Esophagus (tissue), 2 donors: Measurements from ENCODE around the gene SF3B6. TPM values are rescaled to one million over a fixed set of nuclear protein-coding genes. Genes with fewer than 3 reads are reported as not detected.
"Not testable (repeated sequence)": the region's sequence is repeated elsewhere in the genome, so short reads cannot be mapped to it uniquely, and the experiment has no call there.

ENCODE experiments used
- H3K27ac ChIP-seq, 2 donors: one replicate each; pipeline ENCODE4 v1.5.1; 2013; ENCODE audit warnings: low read depth in 2 of 2, mild to moderate bottlenecking in 2 of 2, inconsistent platforms in 1 of 2, low read length in 1 of 2, moderate library complexity in 1 of 2
- H3K27me3 ChIP-seq, 2 donors: one replicate each; pipeline ENCODE4 v1.6.1; 2013; ENCODE audit warnings: low read length in 2 of 2, control low read depth in 1 of 2, mild to moderate bottlenecking in 1 of 2; ENCODE audit not compliant: insufficient read depth in 2 of 2, control insufficient read depth in 1 of 2
- H3K36me3 ChIP-seq, 2 donors: one replicate each; pipeline ENCODE4 v1.6.1; 2013; ENCODE audit warnings: low read length in 1 of 2; ENCODE audit not compliant: control insufficient read depth in 2 of 2, insufficient read depth in 2 of 2
- H3K4me1 ChIP-seq, 2 donors: one replicate each; pipeline ENCODE4 v1.6.1; 2013; ENCODE audit warnings: low read length in 1 of 2; ENCODE audit not compliant: control insufficient read depth in 2 of 2, insufficient read depth in 2 of 2
- H3K4me3 ChIP-seq, 2 donors: one replicate each; pipeline ENCODE4 v1.5.1; 2013; ENCODE audit warnings: low read length in 2 of 2, mild to moderate bottlenecking in 2 of 2, low read depth in 1 of 2, moderate library complexity in 1 of 2
- H3K9me3 ChIP-seq, 2 donors: one replicate each; pipeline ENCODE4 v1.6.1; 2013; ENCODE audit warnings: mild to moderate bottlenecking in 2 of 2, low read depth in 1 of 2, low read length in 1 of 2, moderate library complexity in 1 of 2; ENCODE audit not compliant: control insufficient read depth in 2 of 2, insufficient read depth in 1 of 2
- WGBS, 2 donors: extraction: QIAGEN DNeasy Blood & Tissue Kit; methylation state at CpG; one replicate each; pipeline ENCODE4 v1.1.7; 2013; 5-methylcytosine and 5-hydroxymethylcytosine counted together
- polyA plus RNA-seq, 2 donors: library from polyadenylated mRNA; stranded (reverse); fragments of 200-250 nt; gene quantifications; one replicate each; pipeline ENCODE4 v1.2.3, GENCODE V29; 2013
- donor health status: healthy with polysubstance abuse.
- donor health status: Bipolar disorder and iron deficiency.

Gene SF3B6
- polyA plus RNA-seq, 2 donors: 92.1 to 139 TPM

DNA sequence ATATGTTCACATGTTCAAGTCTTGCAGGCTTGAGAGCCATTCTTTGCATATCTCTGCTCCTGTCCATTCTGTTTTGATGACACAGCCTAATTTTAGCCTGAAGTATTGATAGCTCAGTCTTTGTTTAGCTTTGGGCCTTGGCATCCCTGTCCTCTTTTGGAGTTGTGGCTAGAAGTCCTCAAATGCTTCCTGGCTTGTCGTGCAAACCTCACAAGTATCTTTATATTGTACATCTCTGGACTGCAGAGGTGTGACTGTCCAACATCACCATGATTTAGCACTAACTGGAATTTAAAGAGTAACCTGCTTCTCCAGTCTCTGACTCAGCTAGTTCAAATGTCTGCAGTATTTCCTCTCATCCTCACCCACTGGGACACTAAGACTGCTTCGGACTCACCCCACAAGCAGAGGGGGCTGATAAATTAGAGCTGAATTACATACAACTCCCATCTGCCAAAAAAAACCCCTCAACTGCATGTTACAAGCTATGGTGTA, 35.3 kb upstream of the SF3B6 start:
- H3K27me3 ChIP-seq: no peaks in the 10 kb centered on the region
- WGBS, 2 donors: 63 to 69% methylated on average over 2 of the region's 2 CpGs
- H3K4me1 ChIP-seq: no peaks in the 10 kb centered on the region
- peak overlapping the region in 1 of 2 donors; percentile 45 for H3K27ac ChIP-seq
- no peak overlapping the region for H3K4me3 ChIP-seq
- no peaks in the 10 kb centered on the region for H3K9me3 ChIP-seq
- no peaks in the 10 kb centered on the region for H3K36me3 ChIP-seq

DNA sequence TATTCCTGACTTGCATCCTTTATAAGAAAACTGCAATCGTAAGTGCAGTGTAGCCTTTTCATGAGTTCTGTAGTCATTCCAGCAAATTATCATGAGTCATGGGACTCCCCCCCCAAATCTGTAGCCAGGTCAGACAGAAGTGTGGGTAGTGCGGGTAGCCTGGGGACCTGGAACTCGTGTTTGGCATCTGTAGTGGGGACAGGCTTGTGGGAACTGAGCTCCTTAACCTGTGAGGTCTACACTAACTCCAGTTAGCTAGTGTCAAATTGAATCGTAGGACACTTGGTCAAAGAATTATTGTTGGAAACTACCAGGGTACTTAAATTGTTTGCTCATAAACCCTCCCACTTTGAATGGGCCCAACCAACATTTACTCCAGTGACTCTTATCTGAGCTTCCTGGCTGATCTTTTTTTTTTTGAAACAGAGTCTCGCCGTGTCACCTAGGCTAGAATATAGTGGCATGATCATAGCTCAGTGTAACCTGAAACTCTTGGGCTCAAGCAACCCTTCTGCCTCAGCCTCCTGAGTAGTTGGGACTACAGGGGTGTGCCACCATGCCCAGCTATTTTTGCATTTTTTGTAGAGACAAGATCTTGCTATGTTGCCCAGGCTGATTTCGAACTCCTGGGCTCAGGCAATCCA, 34.7 kb upstream of the SF3B6 start:
- Histone ChIP-seq H3K27me3 (no peaks in the 10 kb centered on the region), H3K36me3 (no peaks in the 10 kb centered on the region), H3K27ac (peak overlapping the region in 1 of 2 donors; percentile 61), H3K4me1 (no peaks in the 10 kb centered on the region), H3K9me3 (no peaks in the 10 kb centered on the region), H3K4me3 (no peak overlapping the region)
- WGBS, 2 donors: 80 to 89% methylated on average over 7 of the region's 7 CpGs

DNA sequence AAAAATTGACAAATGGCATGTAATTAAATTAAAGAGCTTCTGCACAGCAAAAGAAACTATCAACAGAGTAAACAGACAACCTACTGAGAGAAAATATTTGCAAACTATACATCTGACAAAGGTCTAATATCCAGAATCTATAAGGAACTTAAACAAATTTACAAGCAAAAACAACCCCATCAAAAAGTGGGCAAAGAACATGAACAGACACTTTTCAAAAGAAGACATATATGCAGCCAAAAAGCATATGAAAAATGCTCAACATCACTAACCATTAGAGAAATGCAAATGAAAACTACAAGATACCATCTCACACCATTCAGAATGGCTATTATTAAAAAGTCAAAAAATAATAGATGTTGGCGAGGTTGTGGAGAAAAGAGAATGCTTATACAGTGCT, 33.3 kb upstream of the SF3B6 start:
- not testable (repeated sequence) for H3K9me3 ChIP-seq, H3K4me3 ChIP-seq, H3K36me3 ChIP-seq, H3K27ac ChIP-seq, H3K27me3 ChIP-seq, H3K4me1 ChIP-seq
- 100% methylated on average over 1 of the region's 1 CpG for WGBS, 2 donors

DNA sequence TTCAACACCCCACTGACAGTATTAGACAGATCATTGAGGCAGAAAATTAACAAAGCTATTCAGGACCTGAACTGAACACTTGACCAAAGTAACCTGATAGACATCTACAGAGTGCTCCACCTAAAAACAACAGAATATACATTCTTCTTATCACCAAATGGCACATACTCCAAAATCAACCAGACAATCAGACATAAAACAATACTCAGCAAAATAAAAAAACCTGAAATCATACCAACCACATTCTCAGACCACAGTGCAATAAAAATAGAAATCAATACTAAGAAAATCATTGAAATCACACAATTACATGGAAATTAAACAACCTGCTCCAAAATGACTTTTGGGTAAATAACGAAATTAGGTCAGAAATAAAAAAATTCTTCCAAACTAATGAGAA, 31.2 kb upstream of the SF3B6 start:
- H3K36me3 ChIP-seq: peaks cover 0 to 10% of the 10 kb centered on the region in 2 donors
- H3K27ac ChIP-seq: no peak overlapping the region
- H3K4me3 ChIP-seq: no peak overlapping the region
- no peaks in the 10 kb centered on the region for H3K27me3 ChIP-seq
- WGBS, 2 donors: 40 to 97% methylated on average over 1 of the region's 1 CpG
- no peaks in the 10 kb centered on the region for H3K9me3 ChIP-seq
- peaks cover 0 to 3% of the 10 kb centered on the region in 2 donors for H3K4me1 ChIP-seq

DNA sequence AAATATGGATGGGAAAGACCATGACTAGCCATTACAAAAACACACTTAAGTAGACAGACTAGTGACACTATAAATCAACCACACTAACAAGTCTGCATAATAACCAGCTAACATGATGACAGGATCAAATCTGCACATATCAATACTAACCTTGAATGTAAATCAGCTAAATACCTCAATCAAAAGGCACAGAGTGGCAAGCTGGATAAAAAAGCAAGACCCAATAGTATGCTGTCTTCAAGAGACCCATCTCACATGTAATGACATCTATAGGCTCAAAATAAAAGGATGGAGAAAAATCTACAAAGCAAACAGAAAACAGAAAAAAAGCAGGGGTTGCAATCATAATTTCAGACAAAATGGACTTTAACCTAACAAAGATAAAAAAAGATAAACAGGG, 30.7 kb upstream of the SF3B6 start:
- Histone ChIP-seq H3K4me1 (peaks cover 0 to 3% of the 10 kb centered on the region in 2 donors), H3K9me3 (no peaks in the 10 kb centered on the region), H3K27me3 (no peaks in the 10 kb centered on the region), H3K4me3 (no peak overlapping the region), H3K36me3 (peaks cover 0 to 10% of the 10 kb centered on the region in 2 donors), H3K27ac (no peak overlapping the region)

DNA sequence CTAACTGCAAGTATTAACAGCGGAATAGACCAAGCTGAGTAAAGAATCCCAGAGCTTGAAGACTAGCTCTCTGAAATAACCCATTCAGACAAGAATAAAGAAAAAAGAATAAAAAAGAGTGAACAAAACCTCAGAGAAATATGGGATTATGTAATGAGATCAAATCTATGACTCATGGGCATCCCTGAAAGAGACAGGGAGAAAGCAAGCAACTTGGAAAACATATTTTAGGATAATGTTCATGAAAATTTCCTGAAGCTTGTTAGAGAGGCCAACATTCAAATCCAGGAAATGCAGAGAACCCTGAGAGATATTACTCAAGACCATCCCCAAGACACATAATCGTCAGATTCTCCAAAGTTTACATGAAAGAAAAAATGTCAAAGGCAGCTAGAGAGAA, 29.7 kb upstream of the SF3B6 start:
- Histone ChIP-seq H3K27ac (no peak overlapping the region), H3K27me3 (no peaks in the 10 kb centered on the region), H3K4me1 (peaks cover 0 to 3% of the 10 kb centered on the region in 2 donors), H3K36me3 (peaks cover 0 to 10% of the 10 kb centered on the region in 2 donors), H3K4me3 (no peak overlapping the region), H3K9me3 (no peaks in the 10 kb centered on the region)
- 25 to 46% methylated on average over 2 of the region's 2 CpGs for WGBS, 2 donors

DNA sequence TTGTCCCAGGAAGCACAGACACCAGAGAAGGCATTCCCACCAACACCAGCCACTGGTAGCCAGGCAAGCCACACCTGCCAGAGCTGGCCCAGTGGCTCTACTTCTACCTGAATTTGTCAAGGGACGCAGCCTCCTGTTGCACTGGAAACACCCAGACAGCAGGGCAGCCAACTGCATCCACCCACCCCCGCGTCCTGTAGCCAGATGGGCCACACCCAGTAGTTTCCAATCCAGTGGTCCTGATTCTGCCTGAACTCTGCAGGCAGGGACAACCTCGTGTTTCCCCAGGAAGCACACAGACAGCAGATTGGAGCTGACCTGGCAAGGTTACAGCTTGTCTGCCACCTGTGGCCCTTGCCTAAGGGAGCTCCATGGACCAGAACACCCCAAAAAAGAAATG, 28.8 kb upstream of the SF3B6 start:
- WGBS, 2 donors: 51 to 75% methylated on average over 4 of the region's 4 CpGs
- Histone ChIP-seq H3K27me3 (no peaks in the 10 kb centered on the region), H3K9me3 (no peaks in the 10 kb centered on the region), H3K36me3 (peaks cover 0 to 10% of the 10 kb centered on the region in 2 donors), H3K4me3 (no peak overlapping the region), H3K27ac (peak overlapping the region in 1 of 2 donors; percentile 34), H3K4me1 (peaks cover 0 to 3% of the 10 kb centered on the region in 2 donors)

DNA sequence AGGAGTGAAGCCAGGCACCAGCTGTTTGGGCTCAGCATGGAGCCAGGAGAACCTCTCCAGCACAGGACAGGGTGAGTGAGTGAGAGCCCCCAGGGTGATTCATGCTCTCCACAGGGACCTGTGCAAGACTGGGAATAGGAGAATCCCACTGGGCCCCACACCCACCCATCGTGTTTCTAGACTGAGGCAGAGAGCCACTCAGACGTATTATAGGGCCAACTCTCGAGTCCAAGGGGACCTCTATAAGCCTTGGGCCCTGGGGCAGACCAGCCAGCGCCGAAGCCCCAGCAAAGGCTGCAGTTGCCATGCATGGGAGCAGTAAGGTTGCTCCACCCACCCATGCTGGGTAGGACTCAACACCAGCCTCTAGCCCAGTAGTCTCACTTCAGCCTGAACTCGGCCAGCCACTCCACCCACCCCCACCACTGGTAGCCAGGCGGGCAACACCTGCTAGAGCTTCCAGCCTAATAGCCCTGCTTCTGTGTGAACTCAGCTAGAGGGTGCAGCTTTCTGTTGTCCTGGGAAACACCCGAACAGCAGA, 28.1 kb upstream of the SF3B6 start:
- peaks cover 0 to 3% of the 10 kb centered on the region in 2 donors for H3K4me1 ChIP-seq
- H3K4me3 ChIP-seq: no peak overlapping the region
- peak overlapping the region in 1 of 2 donors; percentile 50 for H3K27ac ChIP-seq
- WGBS, 2 donors: 94 to 96% methylated on average over 8 of the region's 8 CpGs
- no peaks in the 10 kb centered on the region for H3K9me3 ChIP-seq
- no peaks in the 10 kb centered on the region for H3K27me3 ChIP-seq
- peaks cover 0 to 10% of the 10 kb centered on the region in 2 donors for H3K36me3 ChIP-seq

DNA sequence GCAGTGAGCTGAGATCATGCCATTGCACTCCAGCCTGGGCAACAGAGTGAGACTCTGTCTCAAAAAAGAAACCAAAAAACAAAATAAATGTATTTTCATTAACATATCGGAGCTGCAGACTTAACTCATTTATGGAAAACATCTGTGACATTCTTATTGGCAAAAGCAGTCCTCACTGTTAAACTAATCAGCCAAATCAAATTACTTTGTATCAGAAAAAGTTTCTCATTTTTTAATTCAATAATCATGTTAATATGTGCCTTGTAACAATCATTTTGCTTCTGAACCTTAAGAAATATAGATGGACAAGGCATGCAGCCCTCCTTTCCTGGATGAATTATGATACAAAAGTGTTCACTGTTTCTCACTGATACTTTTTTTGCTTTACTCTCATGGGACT, 26.6 kb upstream of the SF3B6 start:
- no peaks in the 10 kb centered on the region for H3K9me3 ChIP-seq
- no peaks in the 10 kb centered on the region for H3K27me3 ChIP-seq
- 80 to 83% methylated on average over 1 of the region's 1 CpG for WGBS, 2 donors
- H3K4me3 ChIP-seq: no peak overlapping the region
- peaks cover 0 to 3% of the 10 kb centered on the region in 2 donors for H3K4me1 ChIP-seq
- peaks cover 0 to 10% of the 10 kb centered on the region in 2 donors for H3K36me3 ChIP-seq
- no peak overlapping the region for H3K27ac ChIP-seq

DNA sequence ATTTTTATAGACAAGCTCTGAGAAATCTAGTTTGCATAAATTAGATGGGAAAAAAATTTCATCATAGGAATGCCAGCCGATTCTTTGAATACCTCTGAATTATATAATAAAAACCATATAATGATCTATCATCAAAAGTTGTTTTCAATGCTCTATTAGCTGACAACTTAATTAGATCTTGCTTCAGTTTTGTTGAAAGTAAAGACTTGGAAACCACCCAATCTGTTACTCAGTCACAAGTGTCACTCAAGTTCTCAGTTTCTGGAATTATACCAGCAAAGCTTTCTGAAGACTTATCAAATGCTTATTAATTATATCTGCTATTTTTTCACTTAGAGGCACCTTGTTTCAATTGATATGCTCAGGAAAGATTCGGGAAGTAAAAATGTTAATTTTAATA, 25.9 kb upstream of the SF3B6 start:
- no peaks in the 10 kb centered on the region for H3K9me3 ChIP-seq
- H3K27ac ChIP-seq: no peak overlapping the region
- WGBS, 2 donors: 67 to 88% methylated on average over 2 of the region's 2 CpGs
- H3K4me1 ChIP-seq: peaks cover 0 to 3% of the 10 kb centered on the region in 2 donors
- H3K4me3 ChIP-seq: no peak overlapping the region
- no peaks in the 10 kb centered on the region for H3K27me3 ChIP-seq
- peaks cover 0 to 10% of the 10 kb centered on the region in 2 donors for H3K36me3 ChIP-seq
